ENCODE results near the gene TAOK2. TPM values are rescaled to one million over a fixed set of nuclear protein-coding genes. Genes with fewer than 3 reads are reported as not detected.

TAOK2 gene
- total and polyA plus RNA-seq, 2 of the 13 experiments (the other 11 are each of a cell fraction or from before 2014, with no cell fraction given) = 17.4 to 43.2 TPM

DNA sequence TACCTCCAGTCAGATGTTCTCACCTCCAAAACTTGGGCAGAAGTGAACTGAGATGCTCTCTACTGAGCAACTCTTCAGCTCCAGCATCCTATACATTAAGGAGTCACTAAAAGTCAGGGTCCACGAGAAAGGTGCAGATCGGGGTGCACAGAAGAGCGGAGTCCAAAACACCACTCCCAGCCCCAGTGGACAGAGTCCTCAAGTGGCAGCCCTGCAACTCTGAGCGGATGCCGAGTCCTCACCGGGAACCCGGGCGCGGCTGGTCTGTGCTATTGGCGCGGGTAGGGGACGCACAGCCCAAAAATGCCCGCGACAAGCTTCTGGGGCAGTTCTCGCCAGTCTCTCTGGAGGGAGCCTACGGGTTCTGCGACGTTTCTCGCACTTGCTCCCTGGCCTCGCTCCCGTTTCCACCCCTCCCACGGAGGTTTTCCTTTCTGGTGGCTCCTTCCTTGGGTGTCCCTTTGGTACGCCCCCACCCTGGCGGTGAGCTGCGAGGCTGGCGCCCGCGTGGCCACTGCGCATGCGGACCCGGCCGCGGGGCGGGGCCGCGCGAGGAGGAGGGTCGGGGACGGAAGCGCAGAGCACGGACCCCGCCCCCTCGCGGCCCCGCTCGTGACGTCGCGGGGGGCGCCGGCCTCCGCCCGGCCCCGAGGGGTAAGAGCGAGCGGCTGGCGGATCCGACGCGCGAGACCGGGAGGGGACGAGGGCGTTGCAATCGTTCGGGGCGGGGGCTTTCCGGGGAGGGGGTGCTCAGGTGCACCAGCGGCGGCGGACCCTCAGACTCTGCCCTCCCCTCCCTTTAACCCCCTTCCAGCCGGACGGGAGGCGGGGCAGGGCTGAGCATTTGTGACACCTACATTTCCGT lies 12.0 kb upstream of the TAOK2 start, which contains the start of gene TMEM219 (continued):
- 0 out of 2 replicates have a peak, but pooled peaks have one; percentile 10 for TF ChIP-seq YEATS4 (CRISPR knock-in tag; IDR thresholded peaks at IDR 0.05; ENCODE audit: borderline replicate concordance)
- TF ChIP-seq, protein P1, sequence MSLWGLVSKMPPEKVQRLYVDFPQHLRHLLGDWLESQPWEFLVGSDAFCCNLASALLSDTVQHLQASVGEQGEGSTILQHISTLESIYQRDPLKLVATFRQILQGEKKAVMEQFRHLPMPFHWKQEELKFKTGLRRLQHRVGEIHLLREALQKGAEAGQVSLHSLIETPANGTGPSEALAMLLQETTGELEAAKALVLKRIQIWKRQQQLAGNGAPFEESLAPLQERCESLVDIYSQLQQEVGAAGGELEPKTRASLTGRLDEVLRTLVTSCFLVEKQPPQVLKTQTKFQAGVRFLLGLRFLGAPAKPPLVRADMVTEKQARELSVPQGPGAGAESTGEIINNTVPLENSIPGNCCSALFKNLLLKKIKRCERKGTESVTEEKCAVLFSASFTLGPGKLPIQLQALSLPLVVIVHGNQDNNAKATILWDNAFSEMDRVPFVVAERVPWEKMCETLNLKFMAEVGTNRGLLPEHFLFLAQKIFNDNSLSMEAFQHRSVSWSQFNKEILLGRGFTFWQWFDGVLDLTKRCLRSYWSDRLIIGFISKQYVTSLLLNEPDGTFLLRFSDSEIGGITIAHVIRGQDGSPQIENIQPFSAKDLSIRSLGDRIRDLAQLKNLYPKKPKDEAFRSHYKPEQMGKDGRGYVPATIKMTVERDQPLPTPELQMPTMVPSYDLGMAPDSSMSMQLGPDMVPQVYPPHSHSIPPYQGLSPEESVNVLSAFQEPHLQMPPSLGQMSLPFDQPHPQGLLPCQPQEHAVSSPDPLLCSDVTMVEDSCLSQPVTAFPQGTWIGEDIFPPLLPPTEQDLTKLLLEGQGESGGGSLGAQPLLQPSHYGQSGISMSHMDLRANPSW (CRISPR knock-in tag; IDR thresholded peaks at IDR 0.05; ENCODE audit: borderline replicate concordance) = no peak
- TF ChIP-seq HDAC6 (IDR thresholded peaks at IDR 0.05; ENCODE audit: low read depth, low read length) = no peak
- TF ChIP-seq ZNF556 (CRISPR knock-in tag; IDR thresholded peaks at IDR 0.05; ENCODE audit: borderline replicate concordance) = no peak
- TF ChIP-seq SMC3 (IDR thresholded peaks at IDR 0.05; ENCODE audit: low read length) = no peak
- no peak for TF ChIP-seq MED13 (CRISPR knock-in tag; IDR thresholded peaks at IDR 0.05)
- TF ChIP-seq HOXA5 (CRISPR knock-in tag; IDR thresholded peaks at IDR 0.05) = 0 out of 2 replicates have a peak, but pooled peaks have one; percentile 0
- TF ChIP-seq ZNF225 (CRISPR knock-in tag; IDR thresholded peaks at IDR 0.05) = peak; percentile 86
- TF ChIP-seq SP1 (IDR thresholded peaks at IDR 0.05) = no peak
- peak; percentile 51 for TF ChIP-seq SP1 (CRISPR knock-in tag; IDR thresholded peaks at IDR 0.05)
- TF ChIP-seq, protein P2, sequence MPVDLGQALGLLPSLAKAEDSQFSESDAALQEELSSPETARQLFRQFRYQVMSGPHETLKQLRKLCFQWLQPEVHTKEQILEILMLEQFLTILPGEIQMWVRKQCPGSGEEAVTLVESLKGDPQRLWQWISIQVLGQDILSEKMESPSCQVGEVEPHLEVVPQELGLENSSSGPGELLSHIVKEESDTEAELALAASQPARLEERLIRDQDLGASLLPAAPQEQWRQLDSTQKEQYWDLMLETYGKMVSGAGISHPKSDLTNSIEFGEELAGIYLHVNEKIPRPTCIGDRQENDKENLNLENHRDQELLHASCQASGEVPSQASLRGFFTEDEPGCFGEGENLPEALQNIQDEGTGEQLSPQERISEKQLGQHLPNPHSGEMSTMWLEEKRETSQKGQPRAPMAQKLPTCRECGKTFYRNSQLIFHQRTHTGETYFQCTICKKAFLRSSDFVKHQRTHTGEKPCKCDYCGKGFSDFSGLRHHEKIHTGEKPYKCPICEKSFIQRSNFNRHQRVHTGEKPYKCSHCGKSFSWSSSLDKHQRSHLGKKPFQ (CRISPR knock-in tag; IDR thresholded peaks at IDR 0.05; ENCODE audit: insufficient replicate concordance) = peak; percentile 59
- TF ChIP-seq ZNF34 (CRISPR knock-in tag; IDR thresholded peaks at IDR 0.05; ENCODE audit: borderline replicate concordance) = 0 out of 2 replicates have a peak, but pooled peaks have one; percentile 28
- TF ChIP-seq JUNB (CRISPR knock-in tag; IDR thresholded peaks at IDR 0.05; ENCODE audit: borderline replicate concordance) = no peak
- TF ChIP-seq, protein P3, sequence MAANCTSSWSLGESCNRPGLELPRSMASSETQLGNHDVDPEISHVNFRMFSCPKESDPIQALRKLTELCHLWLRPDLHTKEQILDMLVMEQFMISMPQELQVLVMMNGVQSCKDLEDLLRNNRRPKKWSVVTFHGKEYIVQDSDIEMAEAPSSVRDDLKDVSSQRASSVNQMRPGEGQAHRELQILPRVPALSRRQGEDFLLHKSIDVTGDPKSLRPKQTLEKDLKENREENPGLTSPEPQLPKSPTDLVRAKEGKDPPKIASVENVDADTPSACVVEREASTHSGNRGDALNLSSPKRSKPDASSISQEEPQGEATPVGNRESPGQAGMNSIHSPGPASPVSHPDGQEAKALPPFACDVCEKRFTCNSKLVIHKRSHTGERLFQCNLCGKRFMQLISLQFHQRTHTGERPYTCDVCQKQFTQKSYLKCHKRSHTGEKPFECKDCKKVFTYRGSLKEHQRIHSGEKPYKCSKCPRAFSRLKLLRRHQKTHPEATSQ (CRISPR knock-in tag; IDR thresholded peaks at IDR 0.05; ENCODE audit: borderline replicate concordance) = peak; percentile 43; the same call in 1 of the 2 replicates
- no peak for TF ChIP-seq TEAD2 (CRISPR knock-in tag; IDR thresholded peaks at IDR 0.05)
- TF ChIP-seq TBP (CRISPR knock-in tag; IDR thresholded peaks at IDR 0.05) = no peak
- TF ChIP-seq ZNF12 (CRISPR knock-in tag; IDR thresholded peaks at IDR 0.05) = 0 out of 2 replicates have a peak, but pooled peaks have one; percentile 9
- TF ChIP-seq KDM2A (CRISPR knock-in tag; IDR thresholded peaks at IDR 0.05; ENCODE audit: borderline replicate concordance, low read depth) = peak; percentile 84
- peak; percentile 70 to 89 for TF ChIP-seq POLR2A (IDR thresholded peaks at IDR 0.05; ENCODE audit: insufficient read depth in 1 of 2, low read depth in 2 of 2, low read length in 2 of 2)
- TF ChIP-seq MTA3 (CRISPR knock-in tag; IDR thresholded peaks at IDR 0.05) = no peak
- TF ChIP-seq HOXD1 (CRISPR knock-in tag; IDR thresholded peaks at IDR 0.05) = no peak
- TF ChIP-seq ZNF788 (CRISPR knock-in tag; IDR thresholded peaks at IDR 0.05; ENCODE audit: borderline replicate concordance) = peak; percentile 62
- no peak; the same call in none of the 2 replicates for TF ChIP-seq KMT2B (CRISPR knock-in tag; IDR thresholded peaks at IDR 0.05)
- no peak for TF ChIP-seq HNRNPUL1 (IDR thresholded peaks at IDR 0.05; ENCODE audit: low read depth, low read length)
- TF ChIP-seq ZNF790 (CRISPR knock-in tag; IDR thresholded peaks at IDR 0.05; ENCODE audit: borderline replicate concordance) = no peak
- peak; percentile 35; the same call in 1 of the 2 replicates for TF ChIP-seq ZNF772 (CRISPR knock-in tag; IDR thresholded peaks at IDR 0.05)

Data from HepG2 (cell line).